B cell (primary cell): Measurements from ENCODE around the gene USP7. TPM values are rescaled to one million over a fixed set of nuclear protein-coding genes. Genes with fewer than 3 reads are reported as not detected.

Experiments
- ATAC-seq: fragments of 200-7000 bp; cut with Tn5 transposase; one replicate; pipeline ENCODE4 v1.10.0; 2021; ENCODE audit warnings: low read depth, mild to moderate bottlenecking, moderate number of reproducible peaks, moderate library complexity
- CTCF ChIA-PET: fragments of 350-600 bp; sonication (Branson Sonifier 250); formaldehyde crosslinking; loops from one replicate; lab custom pipeline; 2021; ENCODE audit warnings: antibody characterized with exemption, inconsistent platforms; lab: Charles Lee
- POLR2A ChIA-PET: fragments of 350-600 bp; sonication (Branson Sonifier 250); formaldehyde crosslinking; loops from one replicate; lab custom pipeline; 2021; ENCODE audit warnings: antibody characterized with exemption; lab: Charles Lee
- DNase-seq: peaks from one replicate; pipeline ENCODE4 v3.0.0; 2013
- H2AFZ ChIP-seq: 2 replicates; pipeline ENCODE4 v1.6.1; 2012; ENCODE audit warnings: mild to moderate bottlenecking, low read depth, low read length; ENCODE audit not compliant: insufficient read depth, poor library complexity, severe bottlenecking
- H3K27ac ChIP-seq, 2 donors: 1 replicate in 1 of 2; 2 replicates in 1 of 2; pipeline ENCODE4 v1.5.1; 2012 to 2013; ENCODE audit warnings: low read length in 2 of 2, mild to moderate bottlenecking in 2 of 2, moderate library complexity in 1 of 2
- H3K27me3 ChIP-seq, 4 experiments: fragments of 200-600 bp in 1 of 4; sonication (generic) in 1 of 4; replicated peaks in 1 of 4; 1 replicate in 2 of 4; 2 replicates in 2 of 4; pipeline versions ENCODE4 v1.6.1 to v1.7.0; 2013 to 2016; ENCODE audit warnings: low read length in 3 of 4, mild to moderate bottlenecking in 2 of 4, mixed read lengths in 1 of 4, moderate library complexity in 1 of 4; ENCODE audit not compliant: insufficient read depth in 4 of 4, control insufficient read depth in 3 of 4; ENCODE audit errors: control extremely low read depth in 1 of 4
- H3K36me3 ChIP-seq, 2 experiments: replicated peaks in 1 of 2; 1 replicate in 1 of 2; 2 replicates in 1 of 2; pipeline versions ENCODE4 v1.6.1 to v1.7.1; 2013; ENCODE audit warnings: low read length in 1 of 2; ENCODE audit not compliant: insufficient read depth in 2 of 2, control insufficient read depth in 1 of 2; ENCODE audit errors: control extremely low read depth in 1 of 2, extremely low read depth in 1 of 2
- H3K4me1 ChIP-seq, 2 donors: fragments of 200-600 bp in 1 of 2; sonication (generic) in 1 of 2; 1 replicate in 1 of 2; 2 replicates in 1 of 2; pipeline versions ENCODE4 v1.5.1 to v1.6.1; 2013 to 2017; ENCODE audit warnings: low read length in 2 of 2; ENCODE audit not compliant: control insufficient read depth in 2 of 2, insufficient read depth in 2 of 2
- H3K4me2 ChIP-seq: replicated peaks from 2 replicates; pipeline ENCODE3; 2012; ENCODE audit warnings: mild to moderate bottlenecking, low read depth, low read length; ENCODE audit not compliant: poor library complexity, severe bottlenecking
- H3K4me3 ChIP-seq, 5 experiments: fragments of 200-600 bp in 1 of 5; sonication (generic) in 1 of 5; 1 replicate in 3 of 5; 2 replicates in 2 of 5; pipeline versions ENCODE4 v1.5.1 to v1.7.0; 2011 to 2016; ENCODE audit warnings: low read length in 4 of 5, mild to moderate bottlenecking in 4 of 5, low read depth in 2 of 5, control low read depth in 1 of 5, moderate library complexity in 1 of 5; ENCODE audit not compliant: insufficient read depth in 1 of 5; ENCODE audit errors: control extremely low read depth in 1 of 5, extremely low read depth in 1 of 5
- H3K79me2 ChIP-seq: fragments of 200-600 bp; sonication (generic); one replicate; pipeline ENCODE4 v1.6.0; 2016; ENCODE audit warnings: low read length; ENCODE audit not compliant: control insufficient read depth, insufficient read depth
- H3K9ac ChIP-seq: fragments of 200-600 bp; sonication (generic); 2 replicates; pipeline ENCODE4 v1.6.1; 2017; ENCODE audit warnings: mild to moderate bottlenecking, low read length, moderate library complexity
- H3K9me3 ChIP-seq, 3 donors: one replicate each; pipeline versions ENCODE4 v1.6.1 to v1.7.1; 2013; ENCODE audit warnings: low read length in 2 of 3; ENCODE audit not compliant: control insufficient read depth in 2 of 3, insufficient read depth in 1 of 3; ENCODE audit errors: control extremely low read depth in 1 of 3
- H4K20me1 ChIP-seq: 2 replicates; pipeline ENCODE4 v1.6.0; 2012; ENCODE audit warnings: mild to moderate bottlenecking, low read length; ENCODE audit not compliant: insufficient read depth, control insufficient read depth, poor library complexity, severe bottlenecking
- H3K27ac Mint-ChIP-seq: one replicate; pipeline ENCODE4 v1.8.0; 2021; ENCODE audit warnings: mixed read lengths
- H3K27me3 Mint-ChIP-seq: one replicate; pipeline ENCODE4 v1.8.0; 2021; ENCODE audit warnings: mixed read lengths
- H3K4me1 Mint-ChIP-seq: one replicate; pipeline ENCODE4 v1.8.0; 2021; ENCODE audit warnings: mixed read lengths
- H3K4me3 Mint-ChIP-seq: one replicate; pipeline ENCODE4 v1.8.0; 2021; ENCODE audit warnings: mixed read lengths
- H3K9me3 Mint-ChIP-seq: one replicate; pipeline ENCODE4 v1.8.0; 2022; ENCODE audit warnings: mixed read lengths; ENCODE audit not compliant: insufficient read depth
- CTCF ChIP-seq: fragments of 200-600 bp; IDR thresholded peaks from one replicate; pipeline ENCODE4 v1.8.0; 2022; ENCODE audit warnings: antibody characterized with exemption, mild to moderate bottlenecking
- EZH2 ChIP-seq: IDR thresholded peaks from 2 replicates; pipeline ENCODE4 v1.6.1; 2012; ENCODE audit warnings: borderline replicate concordance, low read depth, mild to moderate bottlenecking, moderate library complexity, low read length; ENCODE audit not compliant: insufficient read depth, poor library complexity, severe bottlenecking
- WGBS: methylation state at CpG from one replicate; pipeline ENCODE4 v1.1.5; 2013; ENCODE audit warnings: missing lambda C conversion rate; ENCODE audit not compliant: insufficient coverage; 5-methylcytosine and 5-hydroxymethylcytosine counted together
- intact Hi-C: fragments of 100-400 bp; cut with micrococcal nuclease; formaldehyde crosslinking; loops from one replicate; pipeline ENCODE4 v1.10.0; 2022
- polyA plus RNA-seq: library from polyadenylated mRNA; depleted of rRNA; stranded (reverse); fragments of >200 nt; gene quantifications from 2 replicates; pipeline ENCODE4 v1.2.3, GENCODE V29; 2012
- total RNA-seq, 2 donors: library from RNA; stranded (reverse); fragments of 120-200 nt in 1 of 2; gene quantifications; 1 replicate in 1 of 2; 2 replicates in 1 of 2; pipeline versions ENCODE4 v1.2.3 to v1.2.4, GENCODE V29; 2013 to 2022

USP7 gene
- total and polyA plus RNA-seq, 2 donors (not counting 1 experiment from before 2014, with no cell fraction given), result 27.4 to 223 TPM

- intact Hi-C loops, result loop anchor here (1.0 to 5.0 kb wide), 3 partner anchors 84 to 314 kb away; partner anchors contain the start of genes PMM2 and TMEM186
- no peak for DNase-seq
- Histone ChIP-seq H3K4me3 (no peak overlapping the region), H4K20me1 (no peaks in the 10 kb centered on the region), H3K79me2 (no peaks in the 10 kb centered on the region), H3K4me1 (peaks cover 0 to 14% of the 10 kb centered on the region in 2 donors), H3K9ac (no peak overlapping the region), H3K4me2 (no peak overlapping the region), H3K27me3 (peaks cover 0 to 11% (median 5%) of the 10 kb centered on the region in 4 experiments), H3K36me3 (no peaks in the 10 kb centered on the region), H2AFZ (no peak overlapping the region), H3K9me3 (no peaks in the 10 kb centered on the region), H3K27ac (no peak overlapping the region)
- POLR2A ChIA-PET, result interaction anchor here (3.2 kb wide), 1 partner anchor 10 kb away, joined by 11 read pairs; no protein-coding TSS in a partner anchor
- TF ChIP-seq EZH2, result no peak
- no peak for TF ChIP-seq CTCF
- 100% methylated on average over 6 of the region's 8 CpGs for WGBS
- CTCF ChIA-PET, result interaction anchor here (0.8 to 5.7 kb wide), 28 partner anchors 7 to 314 kb away, joined by 3 to 46 read pairs (median 4); partner anchors contain the start of genes ABAT, CARHSP1 and METTL22
- H3K4me1 Mint-ChIP-seq, result peaks cover 13% of the 10 kb centered on the region
- H3K27me3 Mint-ChIP-seq, result peaks cover 17% of the 10 kb centered on the region
- no peak overlapping the region for H3K27ac Mint-ChIP-seq
- ATAC-seq, result no peak
- no peak overlapping the region for H3K4me3 Mint-ChIP-seq
- H3K9me3 Mint-ChIP-seq, result no peaks in the 10 kb centered on the region
Measured at GRCh38 chr16:8880839-8881510, 82.7 kb downstream of the USP7 start.

- TF ChIP-seq EZH2 (no peak), CTCF (no peak)
- Histone ChIP-seq H2AFZ (no peak overlapping the region), H3K36me3 (no peaks in the 10 kb centered on the region), H3K4me1 (peaks cover 0 to 5% of the 10 kb centered on the region in 2 donors), H3K27me3 (peaks cover 0 to 6% (median 3%) of the 10 kb centered on the region in 4 experiments), H3K4me2 (no peak overlapping the region), H4K20me1 (no peaks in the 10 kb centered on the region), H3K9me3 (no peaks in the 10 kb centered on the region), H3K4me3 (no peak overlapping the region), H3K9ac (no peak overlapping the region), H3K79me2 (no peaks in the 10 kb centered on the region), H3K27ac (no peak overlapping the region)
- ChIA-PET POLR2A (interaction anchor here (3.2 kb wide), 1 partner anchor 7 kb away, joined by 11 read pairs; no protein-coding TSS in a partner anchor), CTCF (interaction anchor here (0.7 to 5.7 kb wide), 10 partner anchors 8 to 311 kb away, joined by 3 to 46 read pairs (median 4); partner anchors contain the start of gene CARHSP1)
- no peaks in the 10 kb centered on the region for H3K9me3 Mint-ChIP-seq
- H3K4me3 Mint-ChIP-seq, result no peak overlapping the region
- peaks cover 8% of the 10 kb centered on the region for H3K27me3 Mint-ChIP-seq
- H3K27ac Mint-ChIP-seq, result no peak overlapping the region
- DNase-seq (no peak), ATAC-seq (no peak)
- 84% methylated on average over 4 of the region's 6 CpGs for WGBS
- intact Hi-C loops, result no loop called here
- peaks cover 7% of the 10 kb centered on the region for H3K4me1 Mint-ChIP-seq
Measured at GRCh38 chr16:8878523-8878911, 85.2 kb downstream of the USP7 start.
